Embryonic facial prominence (tissue), 1 donor: Measurements from ENCODE around the gene CYP27C1.
"Not testable (repeated sequence)": the region's sequence is repeated elsewhere in the genome, so short reads cannot be mapped to it uniquely, and the experiment has no call there.

Source experiments
- DNase-seq: peaks from one replicate; pipeline ENCODE4 v3.0.0-alpha.2; 2016; ENCODE audit errors: extremely low spot score

CYP27C1 gene

DNA sequence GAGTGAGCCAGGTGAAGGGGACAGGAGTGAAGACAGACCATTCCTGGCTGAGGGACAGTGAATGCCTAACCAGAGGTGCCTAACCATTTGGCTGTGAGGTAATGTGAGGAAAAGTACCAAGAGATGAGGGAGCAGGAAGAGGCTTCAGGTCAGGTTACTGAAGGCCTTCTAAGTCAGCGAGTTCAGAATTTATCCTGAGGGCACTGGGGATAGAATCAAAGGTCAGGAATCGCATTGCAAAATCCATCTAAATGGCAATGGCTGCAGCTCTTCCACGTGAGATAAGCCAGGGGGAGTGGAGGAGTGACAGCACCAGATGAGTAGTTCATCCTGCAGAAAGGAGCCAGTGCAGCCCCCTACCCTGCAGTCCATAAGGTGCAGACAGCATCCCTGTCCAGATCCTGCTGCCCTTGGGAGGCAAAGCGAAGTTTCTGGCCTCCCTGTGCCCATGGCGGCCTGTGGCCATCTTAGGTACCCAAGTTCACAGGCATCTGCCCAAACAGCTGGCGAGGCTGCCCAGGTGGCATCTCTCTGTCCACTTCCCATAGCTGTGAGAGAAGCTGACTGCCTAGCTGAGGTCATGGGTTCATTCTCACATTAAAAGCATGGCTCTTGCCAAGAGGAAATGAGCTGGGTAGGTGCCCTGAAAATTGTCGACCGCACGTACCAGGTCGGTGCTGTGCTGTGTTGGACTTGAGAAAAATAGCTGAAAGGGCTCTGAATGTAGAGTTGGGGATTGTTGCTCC lies 49.5 kb downstream of the CYP27C1 start:
- DNase-seq: no peak

DNA sequence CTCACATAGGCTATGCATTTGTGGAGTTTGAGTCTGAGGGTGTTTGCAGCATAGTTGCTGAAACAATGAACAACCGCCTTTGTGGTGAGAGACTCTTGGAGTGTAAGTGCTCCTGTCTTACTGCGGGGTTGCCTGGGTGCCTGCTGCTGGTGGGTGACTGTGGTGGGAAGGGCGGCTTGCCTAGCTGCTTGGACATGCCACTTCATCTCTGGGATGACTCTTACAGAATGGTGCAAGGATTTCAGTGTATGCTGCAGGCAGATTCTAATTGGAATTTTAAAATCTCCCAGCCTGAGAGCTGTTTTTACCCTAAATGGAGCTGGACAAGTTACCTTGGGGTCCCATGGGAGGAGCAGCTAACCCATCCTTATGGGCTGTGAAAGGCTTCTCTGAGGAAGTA lies 50.1 kb downstream of the CYP27C1 start:
- no peak for DNase-seq

DNA sequence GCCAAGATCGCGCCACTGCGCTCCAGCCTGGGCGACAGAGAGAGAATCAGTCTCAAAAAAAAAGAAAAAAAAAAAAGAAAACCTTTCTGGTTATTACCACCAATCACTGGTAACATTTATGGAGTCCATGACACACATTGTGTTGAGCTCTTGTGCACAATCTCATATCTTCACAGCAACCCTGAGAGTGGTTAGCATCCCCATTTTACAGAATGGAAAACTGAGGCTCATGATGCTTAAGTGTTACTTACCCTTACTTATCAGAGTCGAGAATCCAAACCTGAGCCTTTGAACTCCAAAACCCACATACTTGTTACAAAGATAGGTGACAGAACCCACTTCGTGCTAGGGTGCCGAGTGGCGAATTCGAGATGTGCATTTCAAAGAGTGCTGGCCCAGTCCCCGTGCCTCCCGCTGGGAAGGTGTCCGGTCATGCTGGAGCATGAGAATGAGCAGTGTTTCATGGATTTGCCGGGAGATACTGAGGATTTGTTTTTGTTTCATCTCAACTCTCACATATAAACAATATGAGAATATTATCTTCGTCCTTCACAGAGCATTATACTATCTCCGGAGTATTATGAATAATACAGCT lies 50.9 kb downstream of the CYP27C1 start:
- no peak for DNase-seq

DNA sequence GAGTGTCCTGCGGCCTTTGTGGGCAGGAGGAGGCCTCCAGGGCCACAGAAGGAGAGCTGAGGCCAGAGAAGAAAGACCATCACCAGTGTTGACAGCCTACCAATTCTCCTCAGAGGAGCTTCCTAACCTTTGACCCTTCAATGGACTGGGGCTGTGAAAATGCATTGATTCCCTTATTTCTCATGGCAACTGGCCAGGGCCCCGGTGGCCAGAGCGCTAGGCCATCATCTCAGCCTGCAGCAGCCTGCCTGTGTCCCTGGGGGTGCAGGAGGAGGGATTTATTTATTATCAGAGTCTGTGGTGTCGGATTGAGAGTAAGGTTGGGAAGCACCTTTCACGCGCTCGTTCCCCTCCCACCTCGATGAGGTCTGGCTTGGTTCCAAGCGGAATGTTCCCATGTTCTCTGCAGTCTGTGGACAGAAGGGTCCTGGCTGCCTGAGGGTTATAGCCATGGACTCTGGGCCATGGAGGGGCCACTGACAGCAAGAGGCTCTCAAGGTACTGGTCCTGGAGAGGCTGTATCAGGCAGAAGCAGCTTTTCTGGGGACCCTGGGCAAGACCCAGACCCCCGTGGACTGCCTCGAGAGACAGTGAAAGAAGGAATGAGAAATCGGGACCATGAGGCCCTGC lies 53.8 kb downstream of the CYP27C1 start:
- DNase-seq: no peak

DNA sequence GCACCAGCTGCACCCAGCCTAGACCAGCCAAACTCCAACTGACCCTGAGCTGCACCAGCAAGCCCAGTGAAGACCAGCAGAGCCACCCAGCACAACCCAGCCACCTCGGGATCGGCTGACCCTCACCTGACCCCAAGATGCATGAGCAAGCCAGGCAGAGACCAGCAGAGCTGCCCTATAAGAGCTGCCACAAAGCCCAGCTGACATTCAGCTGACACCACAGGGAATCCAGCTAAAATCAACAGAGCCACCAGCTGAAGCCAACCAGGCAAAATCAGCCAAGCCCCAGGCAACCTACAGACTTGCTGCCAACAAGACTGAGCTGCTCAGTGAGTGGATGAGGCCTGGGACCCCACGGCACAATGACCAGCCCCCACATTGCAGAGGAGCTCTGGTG lies 54.6 kb downstream of the CYP27C1 start:
- DNase-seq: no peak

DNA sequence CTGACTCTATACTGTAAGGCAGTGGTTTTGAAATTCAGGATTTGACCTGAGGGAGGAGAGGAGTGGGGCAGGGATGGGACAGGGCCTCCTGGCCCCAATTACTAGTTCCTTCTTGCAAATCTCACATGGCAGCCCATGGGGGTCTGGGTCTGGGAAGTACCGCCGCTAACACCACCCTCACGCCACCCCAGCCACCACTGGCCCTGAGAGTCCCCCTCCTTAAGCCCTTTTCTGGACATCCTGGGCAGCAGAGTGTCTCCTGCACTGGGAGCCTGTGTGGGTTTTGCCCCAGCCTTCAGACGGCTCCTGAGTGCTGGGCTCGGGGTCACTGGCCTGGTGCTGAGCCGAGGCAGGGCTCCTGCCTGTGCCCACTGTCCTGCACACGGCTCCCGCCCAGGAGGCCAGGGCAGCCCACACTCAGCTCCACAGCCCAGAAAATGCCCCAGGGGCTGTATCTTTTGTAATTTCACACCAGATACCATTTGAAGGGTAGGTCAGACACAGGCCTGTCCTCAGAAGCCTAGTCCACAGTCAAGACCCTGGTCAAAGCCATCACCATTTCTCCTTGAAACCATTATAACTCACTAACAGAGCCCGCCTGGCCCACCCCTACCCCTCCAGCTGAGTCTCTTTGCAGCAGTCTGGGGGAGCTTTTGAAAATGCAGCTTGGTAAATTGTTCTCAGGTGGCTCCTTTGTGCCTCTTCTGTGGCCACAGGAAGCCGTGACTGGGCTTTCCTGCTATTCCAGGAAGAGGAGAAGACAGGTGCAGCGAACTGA lies 55.1 kb downstream of the CYP27C1 start:
- no peak for DNase-seq

DNA sequence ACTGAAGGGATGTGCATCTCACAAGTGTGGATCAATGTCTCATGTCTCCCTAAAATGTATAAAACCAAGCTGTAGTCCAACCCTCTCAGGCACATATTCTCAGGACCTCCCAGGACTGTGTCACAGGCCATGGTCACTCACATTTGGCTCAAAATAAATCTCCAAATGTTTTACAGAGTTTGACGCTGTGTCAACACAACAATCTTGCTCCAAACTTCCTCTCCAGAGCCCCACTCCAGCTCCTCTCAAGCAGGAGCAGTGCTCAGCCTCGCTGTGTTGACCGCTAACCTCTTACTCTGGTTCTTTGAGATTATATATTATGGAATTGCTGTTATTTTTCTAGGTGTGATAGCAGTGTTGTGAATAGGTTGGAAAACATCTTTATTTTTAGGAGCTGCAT lies 56.2 kb downstream of the CYP27C1 start:
- DNase-seq: no peak

DNA sequence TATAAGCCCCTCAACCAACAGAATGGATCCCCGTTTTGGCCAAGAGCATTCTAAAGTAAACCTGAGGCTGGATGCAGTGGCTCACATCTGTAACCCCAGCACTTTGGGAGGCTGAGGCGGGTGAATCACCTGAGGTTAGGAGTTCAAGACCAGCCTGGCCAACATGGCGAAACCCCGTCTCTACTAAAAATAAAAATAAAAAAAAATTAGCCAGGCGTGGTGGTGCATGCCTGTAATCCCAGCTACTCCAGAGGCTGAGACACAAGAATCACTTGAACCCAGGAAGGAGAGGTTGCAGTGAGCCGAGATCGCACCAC lies 57.1 kb downstream of the CYP27C1 start:
- not testable (repeated sequence) for DNase-seq

DNA sequence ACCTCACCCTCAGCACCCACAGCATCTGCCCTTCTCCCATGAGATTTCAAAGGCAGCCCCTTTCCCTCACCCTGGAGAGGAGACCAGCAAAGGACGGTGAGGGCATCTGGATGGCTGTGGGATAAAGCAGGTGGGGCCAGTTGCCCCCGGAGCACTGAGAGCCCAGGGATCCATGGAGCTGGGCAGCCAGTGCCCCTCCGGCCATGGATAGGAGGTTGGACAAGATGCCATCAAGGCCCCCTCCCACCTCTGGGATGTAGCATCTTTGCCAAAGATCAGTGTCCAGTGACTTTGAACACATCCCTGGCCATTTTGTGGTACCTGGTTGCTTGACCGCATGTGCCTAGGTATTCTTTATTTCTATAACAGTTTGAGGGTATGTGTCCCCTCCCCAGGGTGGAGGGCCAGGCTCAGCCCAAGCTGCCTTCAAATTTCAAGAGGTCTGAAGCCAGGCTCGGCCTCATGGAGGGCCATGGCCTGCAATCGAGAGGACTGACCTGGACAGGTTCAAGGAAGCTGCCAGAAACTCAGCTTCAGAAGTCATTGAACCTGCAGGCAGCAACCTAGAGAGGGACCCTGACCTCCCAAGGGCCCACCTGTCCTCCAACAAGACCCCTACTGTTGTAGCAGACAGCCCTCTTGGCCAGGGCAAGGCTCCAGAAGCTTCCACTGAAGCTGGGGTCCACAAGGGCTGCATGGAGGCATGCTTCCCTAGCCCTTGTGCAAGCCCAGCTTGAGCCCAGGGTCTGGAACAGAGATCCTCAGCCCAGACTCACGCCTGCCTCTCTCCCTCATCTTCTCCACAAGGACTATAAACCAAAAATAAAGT lies 57.6 kb downstream of the CYP27C1 start:
- DNase-seq: no peak

DNA sequence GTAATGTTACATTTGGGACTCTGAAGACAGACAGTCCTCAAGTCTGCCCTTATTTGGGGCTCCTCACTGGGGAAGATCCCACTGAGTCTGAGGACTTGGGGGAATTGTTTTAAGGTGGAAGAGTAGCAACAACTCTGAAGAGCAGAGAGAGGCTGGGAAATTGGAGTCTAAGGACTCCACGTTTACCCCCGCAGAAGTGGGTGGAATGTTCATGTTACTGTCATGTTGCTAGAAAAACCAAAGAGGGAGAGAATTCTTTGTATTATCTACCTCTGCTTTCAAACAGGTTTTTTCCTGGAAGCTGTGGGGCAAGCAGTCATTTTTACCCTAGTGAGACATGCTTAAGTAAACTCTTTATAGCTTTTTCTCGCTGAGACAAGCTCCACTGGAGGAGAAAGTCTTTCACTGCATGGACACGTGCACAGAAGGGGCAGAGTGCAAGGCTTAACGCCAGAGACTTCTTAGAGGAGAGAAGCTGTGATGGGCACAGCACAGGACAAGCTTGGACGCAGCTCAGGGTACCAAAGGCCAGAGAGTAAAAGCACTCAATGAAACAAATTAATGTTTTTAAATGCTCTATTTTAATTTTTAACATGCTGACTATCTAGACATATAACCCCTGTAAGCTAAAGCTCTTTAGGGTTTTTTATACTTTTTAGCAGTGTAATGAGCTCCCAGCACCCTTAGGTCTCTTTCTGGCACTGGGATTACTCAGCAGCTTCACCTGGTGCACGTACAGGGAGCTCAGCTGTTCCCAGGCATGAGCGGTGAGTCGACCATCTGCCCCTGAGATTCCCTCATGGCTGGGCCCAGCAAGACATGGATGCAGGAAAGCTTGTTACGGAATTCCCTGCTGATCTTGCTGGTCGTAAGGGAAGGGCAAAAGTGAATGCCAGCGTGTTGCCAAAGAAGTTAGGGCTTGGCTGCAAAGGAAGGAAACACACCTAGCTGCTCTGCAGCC lies 58.6 kb downstream of the CYP27C1 start:
- DNase-seq: no peak

DNA sequence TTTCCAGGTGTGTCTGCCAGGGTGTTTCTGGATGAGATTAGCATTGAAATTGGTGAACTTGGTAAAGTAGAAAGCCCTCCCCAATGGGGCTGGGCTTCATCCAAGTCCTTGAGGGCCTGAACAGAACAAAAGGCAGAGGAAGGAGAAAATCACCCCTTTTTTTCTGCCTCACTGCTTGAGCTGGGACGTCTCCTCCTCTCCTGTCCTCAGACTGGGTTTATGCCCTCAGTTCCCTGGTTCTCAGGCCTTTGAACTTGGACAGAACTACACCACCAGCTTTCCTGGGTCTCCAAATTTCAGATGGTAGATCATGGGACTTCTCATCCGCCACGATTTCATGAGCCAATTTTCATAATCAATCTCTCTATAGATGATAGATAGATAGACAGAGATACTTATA lies 59.4 kb downstream of the CYP27C1 start:
- no peak for DNase-seq

DNA sequence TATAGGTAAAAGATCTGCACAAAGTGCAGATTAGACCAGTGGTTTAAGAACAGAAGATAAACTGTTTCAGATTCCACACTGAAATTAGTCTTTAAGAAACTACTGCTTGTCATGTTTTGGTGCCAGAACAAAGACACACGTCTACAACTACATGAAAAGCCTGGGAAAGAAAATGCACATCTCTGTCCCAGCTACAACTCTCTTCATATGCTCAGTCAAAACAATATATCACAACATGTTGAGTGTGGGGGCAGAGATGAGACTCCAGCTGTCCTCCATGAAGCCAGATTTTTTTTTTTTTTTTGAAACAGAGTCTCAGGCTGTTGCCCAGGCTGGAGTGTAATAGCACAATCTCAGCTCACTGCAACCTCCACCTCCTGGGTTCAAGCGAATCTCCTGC lies 60.6 kb downstream of the CYP27C1 start:
- no peak for DNase-seq

DNA sequence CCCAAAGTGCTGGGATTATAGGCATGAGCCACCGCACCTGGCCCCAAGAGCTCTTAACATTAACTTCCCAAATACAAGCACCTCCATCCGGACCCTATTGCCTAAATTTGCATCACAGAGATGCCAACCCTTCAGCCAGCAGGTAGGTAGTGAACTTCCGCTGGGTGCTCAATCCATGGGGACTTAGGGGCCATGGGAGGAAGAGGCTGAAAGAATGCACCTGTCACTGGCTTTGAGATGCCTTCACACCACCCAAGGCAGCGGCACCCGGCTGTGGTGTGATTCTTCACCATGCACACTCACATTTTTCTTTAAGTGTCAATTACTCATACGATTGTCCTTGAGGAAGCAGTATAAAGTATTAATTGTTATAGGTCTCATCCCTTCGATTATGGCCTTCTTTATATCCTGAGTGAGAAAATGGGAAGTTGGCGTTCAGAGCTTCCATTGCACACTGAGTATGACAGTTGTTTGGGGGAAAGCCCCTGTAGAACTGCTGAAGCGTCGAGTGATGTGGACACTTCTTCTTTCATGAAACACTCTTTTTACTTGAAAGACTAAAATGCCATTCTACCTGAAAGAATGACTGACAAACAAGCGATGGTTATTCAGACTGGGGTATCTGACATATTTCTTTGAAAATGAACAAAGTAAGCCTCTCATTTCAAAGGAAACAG lies 61.3 kb downstream of the CYP27C1 start:
- DNase-seq: no peak

DNA sequence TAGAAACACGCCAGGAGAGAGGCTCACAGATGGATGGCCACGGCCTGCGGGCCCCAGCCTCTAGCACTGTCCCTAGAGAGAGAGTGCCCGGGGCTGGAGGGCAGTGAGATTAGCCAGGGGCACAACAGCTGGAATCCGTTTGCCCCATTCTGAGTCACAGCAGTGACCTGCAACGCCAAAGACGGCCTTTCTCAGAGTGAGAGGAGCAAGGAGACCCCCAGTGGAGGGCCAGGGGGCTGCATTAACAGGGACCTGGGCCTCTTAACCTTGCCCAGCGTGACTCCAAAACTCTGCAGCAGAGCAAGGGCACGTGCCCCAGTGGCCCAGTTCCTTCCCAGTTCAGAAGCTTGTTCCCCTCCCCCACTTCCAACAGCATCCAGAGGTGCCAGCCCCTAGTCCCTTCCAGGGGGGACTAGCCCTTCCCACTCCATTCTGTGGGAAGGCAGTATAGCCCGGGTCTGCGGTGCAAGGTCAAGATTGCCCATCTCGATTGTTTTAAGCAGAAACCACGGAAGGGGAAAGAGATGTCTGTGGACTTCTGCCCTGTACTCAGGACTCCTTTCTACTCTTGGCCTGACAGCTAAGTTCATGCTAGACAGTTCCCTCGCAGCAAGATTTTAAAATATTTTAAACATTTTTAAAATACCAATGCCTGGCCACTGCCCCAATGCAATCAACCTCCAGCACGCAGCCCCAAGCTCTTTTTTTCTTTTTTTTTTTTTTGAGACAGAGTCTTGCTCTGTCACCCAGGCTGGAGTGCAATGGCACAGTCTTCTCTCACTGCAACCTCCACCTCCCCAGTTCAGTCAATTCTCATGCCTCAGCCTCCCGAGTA lies 62.2 kb downstream of the CYP27C1 start:
- no peak for DNase-seq

DNA sequence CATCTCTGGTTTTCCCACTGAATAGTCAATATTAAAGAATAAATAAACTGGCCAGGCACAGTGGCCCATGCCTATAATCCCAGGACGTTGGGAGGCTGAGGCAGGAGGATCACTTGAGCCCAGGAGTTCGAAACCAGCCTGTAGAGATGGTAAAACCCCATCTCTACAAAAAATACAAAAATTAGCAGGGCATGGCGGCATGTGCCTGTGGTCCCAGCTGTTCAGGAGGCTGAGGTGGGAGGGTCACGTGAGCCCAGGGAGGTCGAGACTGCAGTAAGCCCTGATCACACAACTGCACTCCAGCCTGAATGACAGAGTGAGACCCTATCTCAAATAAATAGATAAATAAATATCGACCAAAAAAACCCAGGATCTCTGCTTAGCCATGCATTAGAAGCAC lies 63.0 kb downstream of the CYP27C1 start:
- DNase-seq: no peak

DNA sequence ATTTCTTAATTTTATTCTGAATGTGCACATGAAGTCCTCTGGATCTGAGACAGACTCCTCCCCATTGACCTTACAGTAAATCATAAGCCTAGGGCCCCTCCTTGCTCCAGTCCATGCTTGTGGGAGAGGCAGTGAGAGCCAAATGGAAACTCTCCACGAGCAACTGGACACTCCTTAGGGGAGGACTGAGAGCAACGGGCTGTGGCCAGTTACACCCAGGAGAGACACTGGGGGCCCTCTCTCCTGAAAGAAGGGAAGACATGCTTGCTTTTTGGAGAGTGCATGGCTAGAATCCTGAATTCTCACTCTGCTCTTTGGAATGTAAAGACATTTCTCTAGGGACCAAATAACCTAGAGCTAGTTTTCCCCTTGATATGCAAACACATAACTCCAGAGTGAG lies 64.2 kb downstream of the CYP27C1 start:
- no peak for DNase-seq

DNA sequence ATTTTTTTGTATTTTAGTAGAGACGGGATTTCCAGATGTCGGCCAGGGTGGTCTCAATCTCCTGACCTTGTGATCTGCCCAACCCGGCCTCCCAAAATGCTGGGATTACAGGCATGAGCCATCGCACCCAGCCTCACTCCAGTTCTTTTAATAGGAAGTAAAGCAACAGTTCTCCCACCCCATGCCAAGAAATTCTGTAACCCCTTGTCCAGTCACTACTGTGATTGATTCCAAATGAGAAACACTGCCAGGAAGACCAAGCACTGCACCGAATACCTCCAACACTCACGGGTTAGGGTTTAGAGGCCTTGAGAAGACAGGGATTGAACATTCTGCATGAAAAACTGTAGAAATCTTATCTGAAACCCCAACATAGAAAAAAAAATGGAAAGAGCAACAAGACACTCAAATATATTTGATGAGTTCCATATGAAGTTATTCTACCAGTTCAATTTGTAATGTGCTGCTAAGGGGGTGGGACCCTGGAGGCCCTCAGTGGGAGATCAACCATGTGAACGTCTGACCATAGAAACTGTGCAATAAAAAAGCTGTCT lies 65.0 kb downstream of the CYP27C1 start:
- no peak for DNase-seq

DNA sequence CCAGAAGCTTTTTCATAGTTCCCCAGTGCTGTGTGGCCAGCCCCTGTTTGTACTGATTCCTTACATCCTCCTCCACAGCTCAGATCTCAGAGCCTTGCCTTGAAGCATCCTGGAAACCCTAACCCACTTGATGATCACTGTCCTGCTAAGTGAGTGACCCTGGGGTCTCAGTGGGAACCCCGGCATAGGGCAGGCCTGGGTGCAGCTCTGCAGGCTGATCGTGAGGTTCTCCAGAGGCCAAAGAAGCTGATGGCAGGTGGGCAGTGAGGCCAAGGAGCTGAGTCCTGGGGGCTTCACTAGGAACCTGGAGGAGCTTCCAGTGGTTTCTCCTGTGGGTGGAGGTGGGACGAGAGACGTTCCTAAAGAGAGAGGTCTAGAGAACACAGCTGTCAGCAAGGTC lies 65.7 kb downstream of the CYP27C1 start:
- no peak for DNase-seq

DNA sequence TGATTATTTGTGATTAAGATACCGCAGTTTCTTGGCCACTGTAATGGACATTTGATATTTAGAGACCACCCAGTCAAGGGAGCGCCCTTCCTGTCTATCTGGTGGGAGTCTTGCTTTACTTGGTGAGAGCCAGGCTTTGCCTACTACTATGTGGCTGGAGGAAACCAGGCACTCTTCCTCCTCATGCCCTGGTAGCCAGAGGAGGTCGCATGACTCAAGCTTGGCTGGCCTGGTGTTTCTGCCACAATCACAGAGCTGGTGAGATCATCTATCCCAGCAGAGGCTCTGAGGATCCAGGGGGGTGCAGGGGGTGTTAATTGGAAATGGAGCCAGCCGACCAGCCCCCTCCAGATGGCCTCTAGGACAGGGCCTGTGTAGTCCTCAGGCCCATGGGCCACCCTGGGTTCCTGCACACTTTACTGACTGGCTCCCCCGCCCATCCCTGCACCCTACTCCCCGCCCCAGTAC lies 66.4 kb downstream of the CYP27C1 start:
- DNase-seq: no peak
